HepG2 (cell line): ENCODE measurements around the gene C19orf85. TPM values are rescaled to one million over a fixed set of nuclear protein-coding genes. Genes with fewer than 3 reads are reported as not detected.

Source experiments
- ADNP ChIP-seq: sonication (generic); formaldehyde crosslinking; IDR thresholded peaks from 2 replicates; pipeline ENCODE4 v1.4.0; 2020; ENCODE audit warnings: missing genetic modification reagents
- EHMT2 ChIP-seq: fragments of 200-600 bp; sonication (generic); IDR thresholded peaks from 2 replicates; pipeline ENCODE4 v1.7.0; 2017; ENCODE audit warnings: antibody characterized with exemption, low read depth, low read length, borderline replicate concordance
- FOXO1 ChIP-seq: sonication (generic); formaldehyde crosslinking; IDR thresholded peaks from 2 replicates; pipeline ENCODE4 v1.4.0; 2020; ENCODE audit warnings: missing genetic modification reagents
- KDM5B ChIP-seq: sonication (generic); formaldehyde crosslinking; IDR thresholded peaks from 2 replicates; pipeline ENCODE4 v1.4.0; 2020; ENCODE audit warnings: missing genetic modification reagents, mild to moderate bottlenecking, borderline replicate concordance
- NFIB ChIP-seq: sonication (generic); formaldehyde crosslinking; IDR thresholded peaks from 2 replicates; pipeline ENCODE4 v1.9.0; 2021; ENCODE audit warnings: missing genetic modification reagents, mild to moderate bottlenecking, borderline replicate concordance
- SMYD3 ChIP-seq: sonication (generic); formaldehyde crosslinking; IDR thresholded peaks from 2 replicates; pipeline ENCODE4 v1.8.1; 2023; ENCODE audit warnings: mild to moderate bottlenecking, missing genetic modification reagents
- SRF ChIP-seq: IDR thresholded peaks from 2 replicates; pipeline ENCODE4 v1.6.1; 2011; ENCODE audit warnings: mild to moderate bottlenecking, low read depth, low read length, moderate library complexity
- ZNF343 ChIP-seq: sonication (generic); formaldehyde crosslinking; IDR thresholded peaks from 2 replicates; pipeline ENCODE4 v1.4.0; 2020; ENCODE audit warnings: mild to moderate bottlenecking, missing genetic modification reagents
- ZNF432 ChIP-seq: sonication (generic); formaldehyde crosslinking; IDR thresholded peaks from 2 replicates; pipeline ENCODE4 v1.5.0; 2020; ENCODE audit warnings: missing genetic modification reagents, mild to moderate bottlenecking, borderline replicate concordance
- ZSCAN20 ChIP-seq: sonication (generic); formaldehyde crosslinking; IDR thresholded peaks from 2 replicates; pipeline ENCODE4 v1.4.0; 2020; ENCODE audit warnings: missing genetic modification reagents, mild to moderate bottlenecking, borderline replicate concordance
- polyA plus RNA-seq, 8 experiments: library from polyadenylated mRNA; depleted of rRNA in 3 of 8; stranded (reverse) in 7 of 8; unstranded in 1 of 8; fragments of >200 nt; fragmentation: Illumina TruSeq in 4 of 8; extraction: Trizol in 4 of 8; gene quantifications; 2 replicates each; pipeline versions ENCODE4 v1.2.1 to v1.2.3, GENCODE V29; 2011 to 2016; ENCODE audit warnings: low read depth in 4 of 8, missing spikeins in 1 of 8, mixed read lengths in 1 of 8; ENCODE audit not compliant: insufficient read depth in 1 of 8
- total RNA-seq, 5 experiments: library from RNA; depleted of rRNA; stranded (reverse); fragments of >200 nt; fragmentation: Illumina TruSeq; extraction: Trizol; gene quantifications; 2 replicates each; pipeline ENCODE4 v1.2.3, GENCODE V29; 2016; ENCODE audit warnings: low read depth in 1 of 5
- TF ChIP-seq, protein P1 (sequence below): sonication (generic); formaldehyde crosslinking; IDR thresholded peaks from 2 replicates; pipeline ENCODE4 v1.4.0; 2020; ENCODE audit warnings: low read depth, mild to moderate bottlenecking, missing genetic modification reagents
- TF ChIP-seq, protein P2 (sequence below): sonication (generic); formaldehyde crosslinking; IDR thresholded peaks from 2 replicates; pipeline ENCODE4 v1.4.0; 2020; ENCODE audit warnings: missing genetic modification reagents
- TF ChIP-seq, protein P3 (sequence below): sonication (generic); formaldehyde crosslinking; IDR thresholded peaks from 2 replicates; pipeline ENCODE4 v1.4.0; 2020; ENCODE audit warnings: mild to moderate bottlenecking, missing genetic modification reagents, borderline replicate concordance
- TF ChIP-seq, protein P4 (sequence below): sonication (generic); formaldehyde crosslinking; IDR thresholded peaks from 2 replicates; pipeline ENCODE4 v1.9.0; 2021; ENCODE audit warnings: mild to moderate bottlenecking, missing genetic modification reagents

Gene C19orf85
- total and polyA plus RNA-seq, 2 of the 13 experiments (the other 11 are each of a cell fraction or from before 2014, with no cell fraction given), result not detected

DNA sequence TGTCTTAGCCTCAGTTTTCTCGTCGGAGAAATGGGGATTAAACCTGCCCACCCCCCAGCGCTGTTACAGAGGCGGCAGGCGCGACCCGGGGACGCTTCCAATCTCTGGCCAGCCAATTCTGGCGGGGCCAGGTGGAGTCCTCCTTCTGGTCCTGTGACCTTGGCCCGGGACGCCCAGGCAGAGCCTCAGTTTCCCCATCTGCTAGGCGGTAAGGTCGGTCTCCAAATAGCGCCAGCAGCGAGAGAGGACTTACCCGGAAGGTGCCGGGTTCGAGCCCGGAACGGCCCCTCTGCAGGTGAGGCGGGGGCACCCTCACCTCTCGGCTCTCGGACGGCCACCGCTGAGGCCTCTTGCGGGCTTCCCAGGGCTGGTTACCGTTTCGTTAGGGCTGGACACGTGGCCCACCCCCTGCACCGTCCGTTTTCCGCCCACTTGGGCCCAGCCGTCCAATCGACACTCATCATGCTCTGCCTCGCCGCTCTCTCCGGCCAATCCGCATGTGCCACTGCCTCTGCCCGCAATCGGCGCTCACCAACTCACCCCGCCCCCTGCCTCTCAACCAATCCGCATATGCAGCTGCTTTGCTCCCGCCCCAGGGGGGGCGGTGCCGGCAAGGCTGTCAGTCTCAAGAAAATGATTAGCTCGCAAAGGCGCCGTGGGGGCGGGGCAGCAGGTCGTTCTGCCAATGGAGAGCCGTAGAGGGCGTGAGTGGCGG is 3.1 kb downstream of the C19orf85 start, which contains the start of gene ISOC2 (continued):
- TF ChIP-seq, protein P1, sequence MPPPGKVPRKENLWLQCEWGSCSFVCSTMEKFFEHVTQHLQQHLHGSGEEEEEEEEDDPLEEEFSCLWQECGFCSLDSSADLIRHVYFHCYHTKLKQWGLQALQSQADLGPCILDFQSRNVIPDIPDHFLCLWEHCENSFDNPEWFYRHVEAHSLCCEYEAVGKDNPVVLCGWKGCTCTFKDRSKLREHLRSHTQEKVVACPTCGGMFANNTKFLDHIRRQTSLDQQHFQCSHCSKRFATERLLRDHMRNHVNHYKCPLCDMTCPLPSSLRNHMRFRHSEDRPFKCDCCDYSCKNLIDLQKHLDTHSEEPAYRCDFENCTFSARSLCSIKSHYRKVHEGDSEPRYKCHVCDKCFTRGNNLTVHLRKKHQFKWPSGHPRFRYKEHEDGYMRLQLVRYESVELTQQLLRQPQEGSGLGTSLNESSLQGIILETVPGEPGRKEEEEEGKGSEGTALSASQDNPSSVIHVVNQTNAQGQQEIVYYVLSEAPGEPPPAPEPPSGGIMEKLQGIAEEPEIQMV (CRISPR knock-in tag), result 0 out of 2 replicates have a peak, but pooled peaks have one; percentile 19
- peak; percentile 42; the same call in 1 of the 2 replicates for TF ChIP-seq KDM5B (CRISPR knock-in tag)
- TF ChIP-seq FOXO1 (CRISPR knock-in tag), result no peak
- TF ChIP-seq SMYD3 (CRISPR knock-in tag), result peak; percentile 62; the same call in 1 of the 2 replicates
- TF ChIP-seq ZSCAN20 (CRISPR knock-in tag), result 0 out of 2 replicates have a peak, but pooled peaks have one; percentile 64
- TF ChIP-seq SRF, result no peak
- TF ChIP-seq NFIB (CRISPR knock-in tag), result no peak
- TF ChIP-seq, protein P2, sequence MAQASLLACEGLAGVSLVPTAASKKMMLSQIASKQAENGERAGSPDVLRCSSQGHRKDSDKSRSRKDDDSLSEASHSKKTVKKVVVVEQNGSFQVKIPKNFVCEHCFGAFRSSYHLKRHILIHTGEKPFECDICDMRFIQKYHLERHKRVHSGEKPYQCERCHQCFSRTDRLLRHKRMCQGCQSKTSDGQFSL, result peak; percentile 55; the same call in 1 of the 2 replicates
- TF ChIP-seq ZNF343 (CRISPR knock-in tag), result no peak
- TF ChIP-seq, protein P3, sequence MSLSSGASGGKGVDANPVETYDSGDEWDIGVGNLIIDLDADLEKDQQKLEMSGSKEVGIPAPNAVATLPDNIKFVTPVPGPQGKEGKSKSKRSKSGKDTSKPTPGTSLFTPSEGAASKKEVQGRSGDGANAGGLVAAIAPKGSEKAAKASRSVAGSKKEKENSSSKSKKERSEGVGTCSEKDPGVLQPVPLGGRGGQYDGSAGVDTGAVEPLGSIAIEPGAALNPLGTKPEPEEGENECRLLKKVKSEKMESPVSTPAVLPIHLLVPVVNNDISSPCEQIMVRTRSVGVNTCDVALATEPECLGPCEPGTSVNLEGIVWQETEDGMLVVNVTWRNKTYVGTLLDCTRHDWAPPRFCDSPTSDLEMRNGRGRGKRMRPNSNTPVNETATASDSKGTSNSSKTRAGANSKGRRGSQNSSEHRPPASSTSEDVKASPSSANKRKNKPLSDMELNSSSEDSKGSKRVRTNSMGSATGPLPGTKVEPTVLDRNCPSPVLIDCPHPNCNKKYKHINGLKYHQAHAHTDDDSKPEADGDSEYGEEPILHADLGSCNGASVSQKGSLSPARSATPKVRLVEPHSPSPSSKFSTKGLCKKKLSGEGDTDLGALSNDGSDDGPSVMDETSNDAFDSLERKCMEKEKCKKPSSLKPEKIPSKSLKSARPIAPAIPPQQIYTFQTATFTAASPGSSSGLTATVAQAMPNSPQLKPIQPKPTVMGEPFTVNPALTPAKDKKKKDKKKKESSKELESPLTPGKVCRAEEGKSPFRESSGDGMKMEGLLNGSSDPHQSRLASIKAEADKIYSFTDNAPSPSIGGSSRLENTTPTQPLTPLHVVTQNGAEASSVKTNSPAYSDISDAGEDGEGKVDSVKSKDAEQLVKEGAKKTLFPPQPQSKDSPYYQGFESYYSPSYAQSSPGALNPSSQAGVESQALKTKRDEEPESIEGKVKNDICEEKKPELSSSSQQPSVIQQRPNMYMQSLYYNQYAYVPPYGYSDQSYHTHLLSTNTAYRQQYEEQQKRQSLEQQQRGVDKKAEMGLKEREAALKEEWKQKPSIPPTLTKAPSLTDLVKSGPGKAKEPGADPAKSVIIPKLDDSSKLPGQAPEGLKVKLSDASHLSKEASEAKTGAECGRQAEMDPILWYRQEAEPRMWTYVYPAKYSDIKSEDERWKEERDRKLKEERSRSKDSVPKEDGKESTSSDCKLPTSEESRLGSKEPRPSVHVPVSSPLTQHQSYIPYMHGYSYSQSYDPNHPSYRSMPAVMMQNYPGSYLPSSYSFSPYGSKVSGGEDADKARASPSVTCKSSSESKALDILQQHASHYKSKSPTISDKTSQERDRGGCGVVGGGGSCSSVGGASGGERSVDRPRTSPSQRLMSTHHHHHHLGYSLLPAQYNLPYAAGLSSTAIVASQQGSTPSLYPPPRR (CRISPR knock-in tag), result no peak; the same call in none of the 2 replicates
- peak; percentile 99 for TF ChIP-seq ADNP (CRISPR knock-in tag)
- no peak for TF ChIP-seq ZNF432 (CRISPR knock-in tag)
- no peak for TF ChIP-seq EHMT2
- TF ChIP-seq, protein P4, sequence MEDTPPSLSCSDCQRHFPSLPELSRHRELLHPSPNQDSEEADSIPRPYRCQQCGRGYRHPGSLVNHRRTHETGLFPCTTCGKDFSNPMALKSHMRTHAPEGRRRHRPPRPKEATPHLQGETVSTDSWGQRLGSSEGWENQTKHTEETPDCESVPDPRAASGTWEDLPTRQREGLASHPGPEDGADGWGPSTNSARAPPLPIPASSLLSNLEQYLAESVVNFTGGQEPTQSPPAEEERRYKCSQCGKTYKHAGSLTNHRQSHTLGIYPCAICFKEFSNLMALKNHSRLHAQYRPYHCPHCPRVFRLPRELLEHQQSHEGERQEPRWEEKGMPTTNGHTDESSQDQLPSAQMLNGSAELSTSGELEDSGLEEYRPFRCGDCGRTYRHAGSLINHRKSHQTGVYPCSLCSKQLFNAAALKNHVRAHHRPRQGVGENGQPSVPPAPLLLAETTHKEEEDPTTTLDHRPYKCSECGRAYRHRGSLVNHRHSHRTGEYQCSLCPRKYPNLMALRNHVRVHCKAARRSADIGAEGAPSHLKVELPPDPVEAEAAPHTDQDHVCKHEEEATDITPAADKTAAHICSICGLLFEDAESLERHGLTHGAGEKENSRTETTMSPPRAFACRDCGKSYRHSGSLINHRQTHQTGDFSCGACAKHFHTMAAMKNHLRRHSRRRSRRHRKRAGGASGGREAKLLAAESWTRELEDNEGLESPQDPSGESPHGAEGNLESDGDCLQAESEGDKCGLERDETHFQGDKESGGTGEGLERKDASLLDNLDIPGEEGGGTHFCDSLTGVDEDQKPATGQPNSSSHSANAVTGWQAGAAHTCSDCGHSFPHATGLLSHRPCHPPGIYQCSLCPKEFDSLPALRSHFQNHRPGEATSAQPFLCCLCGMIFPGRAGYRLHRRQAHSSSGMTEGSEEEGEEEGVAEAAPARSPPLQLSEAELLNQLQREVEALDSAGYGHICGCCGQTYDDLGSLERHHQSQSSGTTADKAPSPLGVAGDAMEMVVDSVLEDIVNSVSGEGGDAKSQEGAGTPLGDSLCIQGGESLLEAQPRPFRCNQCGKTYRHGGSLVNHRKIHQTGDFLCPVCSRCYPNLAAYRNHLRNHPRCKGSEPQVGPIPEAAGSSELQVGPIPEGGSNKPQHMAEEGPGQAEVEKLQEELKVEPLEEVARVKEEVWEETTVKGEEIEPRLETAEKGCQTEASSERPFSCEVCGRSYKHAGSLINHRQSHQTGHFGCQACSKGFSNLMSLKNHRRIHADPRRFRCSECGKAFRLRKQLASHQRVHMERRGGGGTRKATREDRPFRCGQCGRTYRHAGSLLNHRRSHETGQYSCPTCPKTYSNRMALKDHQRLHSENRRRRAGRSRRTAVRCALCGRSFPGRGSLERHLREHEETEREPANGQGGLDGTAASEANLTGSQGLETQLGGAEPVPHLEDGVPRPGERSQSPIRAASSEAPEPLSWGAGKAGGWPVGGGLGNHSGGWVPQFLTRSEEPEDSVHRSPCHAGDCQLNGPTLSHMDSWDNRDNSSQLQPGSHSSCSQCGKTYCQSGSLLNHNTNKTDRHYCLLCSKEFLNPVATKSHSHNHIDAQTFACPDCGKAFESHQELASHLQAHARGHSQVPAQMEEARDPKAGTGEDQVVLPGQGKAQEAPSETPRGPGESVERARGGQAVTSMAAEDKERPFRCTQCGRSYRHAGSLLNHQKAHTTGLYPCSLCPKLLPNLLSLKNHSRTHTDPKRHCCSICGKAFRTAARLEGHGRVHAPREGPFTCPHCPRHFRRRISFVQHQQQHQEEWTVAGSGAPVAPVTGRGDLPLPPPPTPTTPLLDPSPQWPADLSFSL (CRISPR knock-in tag), result no peak
